ENCODE results near the gene GRIP2.

- TF ChIP-seq EZH2 (IDR thresholded peaks at IDR 0.05) (no peak), EZH2phosphoT487 (IDR thresholded peaks at IDR 0.05) (no peak), CTCF (IDR thresholded peaks at IDR 0.05) (no peak)
Measured at GRCh38 chr3:14517601-14518431, 22.3 kb downstream of the GRIP2 start.
